Adrenal gland (tissue), 12 donors: ENCODE measurements around the gene ZAR1L. TPM values are rescaled to one million over a fixed set of nuclear protein-coding genes. Genes with fewer than 3 reads are reported as not detected.

Experiments used
- DNase-seq, 7 donors: peaks; one replicate each; pipeline ENCODE4 v3.0.0-alpha.2; 2019 to 2020
- H3K27ac ChIP-seq, 5 donors: fragments of 200-600 bp; sonication (generic) in 4 of 5; 1 replicate in 3 of 5; 2 replicates in 2 of 5; pipeline versions ENCODE4 v1.5.1 to v1.8.0; 2016 to 2020; ENCODE audit warnings: mild to moderate bottlenecking in 1 of 5
- H3K27me3 ChIP-seq: fragments of 200-600 bp; 2 replicates; pipeline ENCODE4 v1.8.0; 2021
- H3K36me3 ChIP-seq, 2 donors: fragments of 200-600 bp; replicated peaks in 1 of 2; 1 replicate in 1 of 2; 2 replicates in 1 of 2; pipeline versions ENCODE4 v1.5.1 to v1.8.0; 2018 to 2022
- H3K4me1 ChIP-seq, 2 donors: fragments of 200-600 bp; replicated peaks in 1 of 2; 1 replicate in 1 of 2; 2 replicates in 1 of 2; pipeline versions ENCODE4 v1.5.1 to v1.8.0; 2018 to 2021
- H3K4me3 ChIP-seq, 4 donors: fragments of 200-600 bp; sonication (generic) in 3 of 4; one replicate each; pipeline ENCODE4 v1.5.1; 2016 to 2018
- H3K9me3 ChIP-seq, 3 donors: fragments of 200-600 bp; sonication (generic) in 1 of 3; replicated peaks in 1 of 3; 1 replicate in 2 of 3; 2 replicates in 1 of 3; pipeline versions ENCODE4 v1.5.1 to v1.8.0; 2016 to 2021
- POLR2A ChIP-seq, 2 donors: fragments of 450-650 bp; IDR thresholded peaks; one replicate each; pipeline ENCODE4 v1.6.1; 2017; ENCODE audit warnings: antibody characterized with exemption in 2 of 2, mild to moderate bottlenecking in 2 of 2, moderate library complexity in 1 of 2
- whole genome bisulfite sequencing, 4 donors: extraction: QIAGEN DNeasy Blood & Tissue Kit in 2 of 4; methylation state at CpG; one replicate each; pipeline versions ENCODE4 v1.1.5 to v1.1.7; 2013 to 2017; 5-methylcytosine and 5-hydroxymethylcytosine counted together
- intact Hi-C, 2 donors: fragments of 100-400 bp; cut with DNase I; formaldehyde crosslinking; loops; one replicate each; pipeline versions ENCODE4 v1.14.1 to v1.15.0; 2022 to 2023
- polyA plus RNA-seq, 3 donors: library from polyadenylated mRNA; stranded (reverse); fragments of 200-250 nt in 2 of 3; fragments of 350-450 nt in 1 of 3; fragmentation: Illumina TruSeq in 1 of 3; extraction: RNeasy Lipid Tissue Mini Kit (QIAGEN cat#74804) in 1 of 3; gene quantifications; one replicate each; pipeline ENCODE4 v1.2.3, GENCODE V29; 2013 to 2014
- total RNA-seq, 9 donors: library from RNA; depleted of rRNA in 4 of 9; stranded (reverse); fragments of >200 nt in 4 of 9; fragments of 120-200 nt in 1 of 9; fragmentation: NEBNext Ultra II Directional in 1 of 9; extraction: Animal tissue kit (Norgen Biotek cat#: 25700) in 1 of 9; gene quantifications; one replicate each; pipeline versions ENCODE4 v1.1.0 to v1.2.4, GENCODE V29; 2013 to 2023
- TF ChIP-seq, protein P1 (sequence below), 6 experiments: fragments of 450-650 bp in 4 of 6; fragments of 200-600 bp in 2 of 6; sonication (generic) in 1 of 6; IDR thresholded peaks; 1 replicate in 5 of 6; 2 replicates in 1 of 6; pipeline versions ENCODE4 v1.5.1 to v1.8.0; 2016 to 2021; ENCODE audit warnings: antibody characterized with exemption in 6 of 6, mild to moderate bottlenecking in 2 of 6, moderate library complexity in 1 of 6
- donor health status: healthy with polysubstance abuse.
- donor health status: Bipolar disorder and iron deficiency.
- donor health status: DM: yes; HTN: yes; CAD: no.
- donor health status: DM: no; HTN: no; CAD: no.
- donor health status: DM: no; HTN: no; CAD: no.
- donor health status: DM: yes; HTN: yes; CAD: no.

Gene ZAR1L
- total and polyA plus RNA-seq, 12 donors = not detected

- intact Hi-C loops = no loop called here
- Histone ChIP-seq H3K27ac (no peak overlapping the region), H3K4me1 (no peaks in the 10 kb centered on the region), H3K36me3 (no peaks in the 10 kb centered on the region), H3K27me3 (no peaks in the 10 kb centered on the region), H3K4me3 (no peak overlapping the region), H3K9me3 (no peaks in the 10 kb centered on the region)
- DNase-seq = no peak
- no peak for TF ChIP-seq POLR2A (IDR thresholded peaks at IDR 0.05)
- TF ChIP-seq, protein P1, sequence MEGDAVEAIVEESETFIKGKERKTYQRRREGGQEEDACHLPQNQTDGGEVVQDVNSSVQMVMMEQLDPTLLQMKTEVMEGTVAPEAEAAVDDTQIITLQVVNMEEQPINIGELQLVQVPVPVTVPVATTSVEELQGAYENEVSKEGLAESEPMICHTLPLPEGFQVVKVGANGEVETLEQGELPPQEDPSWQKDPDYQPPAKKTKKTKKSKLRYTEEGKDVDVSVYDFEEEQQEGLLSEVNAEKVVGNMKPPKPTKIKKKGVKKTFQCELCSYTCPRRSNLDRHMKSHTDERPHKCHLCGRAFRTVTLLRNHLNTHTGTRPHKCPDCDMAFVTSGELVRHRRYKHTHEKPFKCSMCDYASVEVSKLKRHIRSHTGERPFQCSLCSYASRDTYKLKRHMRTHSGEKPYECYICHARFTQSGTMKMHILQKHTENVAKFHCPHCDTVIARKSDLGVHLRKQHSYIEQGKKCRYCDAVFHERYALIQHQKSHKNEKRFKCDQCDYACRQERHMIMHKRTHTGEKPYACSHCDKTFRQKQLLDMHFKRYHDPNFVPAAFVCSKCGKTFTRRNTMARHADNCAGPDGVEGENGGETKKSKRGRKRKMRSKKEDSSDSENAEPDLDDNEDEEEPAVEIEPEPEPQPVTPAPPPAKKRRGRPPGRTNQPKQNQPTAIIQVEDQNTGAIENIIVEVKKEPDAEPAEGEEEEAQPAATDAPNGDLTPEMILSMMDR (IDR thresholded peaks at IDR 0.05) = no peak
Measured at GRCh38 chr13:32323912-32324311, 8.7 kb upstream of the ZAR1L start.

DNA sequence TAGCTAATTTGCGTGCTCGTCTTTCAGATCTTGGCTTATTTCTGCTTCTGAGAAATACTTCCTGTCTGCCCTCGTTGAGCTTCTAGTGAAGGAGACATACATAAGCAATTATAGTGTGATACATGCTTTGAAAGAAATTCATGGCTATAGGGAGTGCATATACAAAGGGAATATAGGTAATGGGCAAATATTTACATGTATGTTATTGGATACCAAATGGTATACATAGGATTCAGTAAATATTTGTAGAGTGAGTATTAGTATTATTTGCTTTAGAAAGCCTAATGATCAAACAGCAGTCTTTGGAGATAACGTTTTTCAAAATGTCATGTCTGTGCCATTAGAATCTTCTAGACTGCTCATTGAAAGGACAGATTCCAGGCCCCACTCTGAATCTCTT is 5.4 kb upstream of the ZAR1L start:
- intact Hi-C loops = no loop called here
- Histone ChIP-seq H3K9me3 (no peaks in the 10 kb centered on the region), H3K27ac (no peak overlapping the region), H3K4me1 (no peaks in the 10 kb centered on the region), H3K27me3 (no peaks in the 10 kb centered on the region), H3K4me3 (no peak overlapping the region), H3K36me3 (no peaks in the 10 kb centered on the region)
- TF ChIP-seq POLR2A (IDR thresholded peaks at IDR 0.05) = no peak
- TF ChIP-seq, protein P1 (IDR thresholded peaks at IDR 0.05) = no peak
- WGBS, 4 donors = 76 to 90% (median 86%) methylated on average over 4 of the region's 4 CpGs
- DNase-seq = no peak

DNA sequence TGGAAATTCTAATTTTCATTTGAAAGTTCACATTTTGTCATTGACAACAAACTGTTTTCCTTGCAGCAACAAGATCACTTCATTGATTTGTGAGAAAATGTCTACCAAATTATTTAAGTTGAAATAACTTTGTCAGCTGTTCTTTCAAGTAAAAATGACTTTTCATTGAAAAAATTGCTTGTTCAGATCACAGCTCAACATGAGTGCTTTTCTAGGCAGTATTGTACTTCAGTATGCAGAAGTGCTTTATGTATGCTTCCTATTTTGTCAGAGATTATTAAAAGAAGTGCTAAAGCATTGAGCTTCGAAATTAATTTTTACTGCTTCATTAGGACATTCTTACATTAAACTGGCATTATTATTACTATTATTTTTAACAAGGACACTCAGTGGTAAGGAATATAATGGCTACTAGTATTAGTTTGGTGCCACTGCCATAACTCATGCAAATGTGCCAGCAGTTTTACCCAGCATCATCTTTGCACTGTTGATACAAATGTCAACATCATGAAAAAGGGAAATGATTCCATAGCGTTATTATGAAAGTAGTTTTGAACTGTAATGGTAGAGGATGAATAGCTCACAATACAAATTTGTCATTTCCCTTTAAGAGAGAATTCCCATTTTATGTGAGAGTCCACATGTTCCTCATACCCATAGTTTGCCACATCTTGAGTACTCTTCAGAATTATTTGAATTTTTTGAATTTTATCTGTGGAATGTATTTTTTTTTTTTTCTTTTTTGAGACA is 2.7 kb upstream of the ZAR1L start:
- no peak overlapping the region for H3K27ac ChIP-seq
- DNase-seq = no peak
- no peaks in the 10 kb centered on the region for H3K9me3 ChIP-seq
- H3K4me3 ChIP-seq = no peak overlapping the region
- 84 to 91% (median 87%) methylated on average over 2 of the region's 2 CpGs for whole genome bisulfite sequencing, 4 donors
- no peaks in the 10 kb centered on the region for H3K4me1 ChIP-seq
- TF ChIP-seq POLR2A (IDR thresholded peaks at IDR 0.05) = no peak
- no peaks in the 10 kb centered on the region for H3K36me3 ChIP-seq
- no peaks in the 10 kb centered on the region for H3K27me3 ChIP-seq
- intact Hi-C loops = loop anchor here (10.0 kb wide), 2 partner anchors 303 to 403 kb away; no protein-coding TSS in a partner anchor

DNA sequence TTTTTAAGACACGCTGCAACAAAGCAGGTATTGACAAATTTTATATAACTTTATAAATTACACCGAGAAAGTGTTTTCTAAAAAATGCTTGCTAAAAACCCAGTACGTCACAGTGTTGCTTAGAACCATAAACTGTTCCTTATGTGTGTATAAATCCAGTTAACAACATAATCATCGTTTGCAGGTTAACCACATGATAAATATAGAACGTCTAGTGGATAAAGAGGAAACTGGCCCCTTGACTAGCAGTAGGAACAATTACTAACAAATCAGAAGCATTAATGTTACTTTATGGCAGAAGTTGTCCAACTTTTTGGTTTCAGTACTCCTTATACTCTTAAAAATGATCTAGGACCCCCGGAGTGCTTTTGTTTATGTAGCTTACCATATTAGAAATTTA is 1.3 kb upstream of the ZAR1L start:
- Histone ChIP-seq H3K36me3 (no peaks in the 10 kb centered on the region), H3K9me3 (no peaks in the 10 kb centered on the region), H3K27me3 (no peaks in the 10 kb centered on the region), H3K27ac (peak overlapping the region in 2 of 5 donors; percentile 93 to 95), H3K4me1 (no peaks in the 10 kb centered on the region), H3K4me3 (peak overlapping the region in 1 of 4 donors; percentile 66)
- WGBS, 4 donors = 68 to 80% (median 73%) methylated on average over 6 of the region's 6 CpGs
- intact Hi-C loops = loop anchor here (10.0 kb wide), 2 partner anchors 302 to 402 kb away; no protein-coding TSS in a partner anchor
- no peak for DNase-seq
- TF ChIP-seq POLR2A (IDR thresholded peaks at IDR 0.05) = no peak
- TF ChIP-seq, protein P1 (IDR thresholded peaks at IDR 0.05) = no peak

DNA sequence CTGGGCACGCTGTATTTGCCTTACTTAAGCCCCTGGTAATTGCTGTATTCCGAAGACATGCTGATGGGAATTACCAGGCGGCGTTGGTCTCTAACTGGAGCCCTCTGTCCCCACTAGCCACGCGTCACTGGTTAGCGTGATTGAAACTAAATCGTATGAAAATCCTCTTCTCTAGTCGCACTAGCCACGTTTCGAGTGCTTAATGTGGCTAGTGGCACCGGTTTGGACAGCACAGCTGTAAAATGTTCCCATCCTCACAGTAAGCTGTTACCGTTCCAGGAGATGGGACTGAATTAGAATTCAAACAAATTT is 821 bp upstream of the ZAR1L start:
- TF ChIP-seq, protein P1 (IDR thresholded peaks at IDR 0.05) = no peak
- no peak for TF ChIP-seq POLR2A (IDR thresholded peaks at IDR 0.05)
- Histone ChIP-seq H3K9me3 (no peaks in the 10 kb centered on the region), H3K36me3 (no peaks in the 10 kb centered on the region), H3K27me3 (no peaks in the 10 kb centered on the region), H3K4me3 (peak overlapping the region in 3 of 4 donors; percentile 26 to 76 (median 66)), H3K27ac (peak overlapping the region in 4 of 5 donors; percentile 36 to 95 (median 92)), H3K4me1 (no peaks in the 10 kb centered on the region)
- DNase-seq = no peak
- intact Hi-C loops = loop anchor here (10.0 kb wide), 2 partner anchors 301 to 401 kb away; no protein-coding TSS in a partner anchor
- WGBS, 4 donors = 0 to 1% (median 1%) methylated on average over 7 to 13 of the region's 13 CpGs
